HG02884 (cell line): ENCODE data around the gene CYLD.

ENCODE experiments used
- ATAC-seq: cut with Tn5 transposase; IDR thresholded peaks from one replicate; pipeline ENCODE4 v1.9.1; 2021; ENCODE audit warnings: mild to moderate bottlenecking, moderate library complexity; ENCODE audit not compliant: unreplicated experiment

CYLD gene

DNA sequence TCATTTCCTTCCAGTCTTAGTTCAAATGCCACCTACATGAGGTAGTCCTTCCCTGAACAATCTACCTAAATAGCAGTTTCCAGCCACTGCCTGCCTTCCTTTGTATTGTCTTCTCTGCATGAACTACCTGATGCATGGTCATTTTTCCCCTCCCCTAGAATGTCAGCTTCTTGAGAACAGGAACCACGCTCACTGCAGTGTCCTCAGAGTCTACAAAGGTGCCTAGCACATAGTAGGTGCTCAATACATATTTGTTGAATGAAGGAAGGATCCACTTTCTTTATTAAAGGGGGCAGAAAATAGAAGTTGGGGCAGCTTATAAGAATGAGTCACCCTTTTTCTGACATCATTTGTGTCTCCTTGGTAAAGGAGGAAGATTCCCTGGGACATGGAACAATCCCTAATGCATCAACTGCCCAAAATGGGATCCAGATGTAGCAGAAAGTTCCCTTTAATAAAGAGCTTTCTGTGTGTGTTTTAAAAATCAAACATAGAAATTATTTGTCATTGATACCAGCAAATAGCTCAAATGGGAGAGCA is 4.4 kb upstream of the CYLD start:
- ATAC-seq, result no peak

DNA sequence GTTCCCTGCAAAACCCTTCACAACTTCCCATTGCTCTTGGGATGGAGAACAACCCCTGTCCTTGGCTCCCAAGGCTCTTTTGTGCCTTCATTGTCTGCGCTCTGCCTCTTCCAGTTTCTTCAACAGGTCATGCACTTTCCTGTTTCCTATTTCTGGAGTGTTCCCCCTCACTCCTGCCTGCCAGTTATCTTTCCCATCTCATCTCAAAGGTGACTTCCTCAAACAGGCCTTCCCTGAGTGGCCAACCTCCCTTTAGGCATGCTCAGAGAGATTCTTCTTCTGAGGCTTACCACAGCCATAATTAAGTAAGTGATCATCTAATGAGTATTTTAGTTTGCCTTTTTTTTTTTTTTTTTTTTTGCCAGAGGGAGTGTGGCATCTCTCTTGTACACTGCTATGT is 2.9 kb upstream of the CYLD start:
- ATAC-seq, result no peak

DNA sequence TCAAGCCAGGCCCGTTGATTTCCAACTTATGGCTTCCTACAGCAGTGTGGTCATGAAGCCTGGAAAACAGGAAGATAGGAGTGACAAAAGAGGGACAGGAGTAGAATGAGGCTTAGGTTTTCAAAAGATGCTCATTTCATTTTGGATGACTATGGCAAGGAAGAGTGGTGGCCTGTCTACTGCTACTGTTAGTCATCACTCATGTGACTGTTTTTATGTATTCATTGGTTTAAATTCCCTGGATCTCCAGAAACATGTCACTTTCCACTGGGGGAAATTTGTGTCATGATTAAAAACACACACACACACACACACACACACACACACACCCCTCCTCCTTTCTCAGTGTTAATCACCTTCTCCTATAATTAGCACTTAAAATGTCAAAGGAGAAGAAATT is 1.1 kb upstream of the CYLD start:
- ATAC-seq, result no peak

DNA sequence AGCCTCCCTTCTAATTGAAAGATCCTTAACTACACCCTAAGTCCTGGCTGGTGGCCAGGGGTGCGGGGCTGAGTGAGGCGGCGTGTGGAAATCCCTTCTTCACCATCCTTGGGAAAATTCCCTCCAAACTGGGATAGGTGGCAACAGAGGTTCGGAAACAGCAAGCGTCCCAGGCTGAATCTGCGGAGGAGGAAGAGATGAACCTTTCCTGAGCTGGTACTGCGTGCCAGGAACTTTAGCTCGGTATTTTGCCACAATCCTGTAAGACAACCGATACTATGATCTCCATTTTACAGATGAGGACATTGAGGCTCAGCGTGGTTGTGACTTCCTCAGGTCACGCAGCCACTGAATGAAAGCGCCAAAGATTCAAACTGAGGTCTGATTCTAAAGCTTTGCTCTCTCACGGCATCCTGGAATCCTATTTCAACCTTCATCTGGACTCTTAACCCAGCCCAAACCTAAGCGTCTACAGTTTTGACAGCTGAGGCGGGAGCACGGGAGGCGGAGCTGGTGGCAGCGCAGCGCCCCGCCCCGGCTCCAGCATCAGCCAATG is 583 bp upstream of the CYLD start:
- peak; percentile 1 for ATAC-seq

DNA sequence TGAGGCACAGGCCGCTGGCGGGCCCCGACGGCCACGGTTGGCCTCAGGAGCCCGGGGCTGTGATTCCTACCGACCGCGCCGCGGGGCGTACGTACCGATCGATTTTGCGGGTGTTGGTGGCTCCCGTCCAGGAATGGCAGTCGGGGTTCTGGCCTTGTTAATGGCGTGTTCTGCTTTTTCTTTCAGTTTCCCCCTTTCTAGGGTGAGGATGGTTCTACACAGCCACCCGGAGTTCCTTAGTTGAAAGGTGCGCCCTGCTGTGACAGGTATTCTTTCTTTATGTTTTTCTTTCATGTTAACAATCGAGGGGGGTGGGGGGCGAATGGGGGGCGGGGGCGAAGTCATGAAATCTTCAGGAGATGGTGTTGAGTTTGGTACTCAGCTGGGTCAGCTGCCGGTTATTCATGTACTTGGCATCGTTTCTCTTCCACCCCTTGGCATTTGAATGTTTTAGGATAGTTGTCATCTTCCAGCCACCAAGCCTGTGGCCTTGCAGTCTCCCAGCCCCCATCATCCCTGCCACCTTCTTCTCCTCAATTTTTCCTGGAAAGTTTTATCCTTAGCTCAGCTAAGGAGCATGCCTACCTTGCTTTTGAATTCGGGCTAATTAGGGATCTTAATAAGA is 802 bp downstream of the CYLD start:
- no peak for ATAC-seq

DNA sequence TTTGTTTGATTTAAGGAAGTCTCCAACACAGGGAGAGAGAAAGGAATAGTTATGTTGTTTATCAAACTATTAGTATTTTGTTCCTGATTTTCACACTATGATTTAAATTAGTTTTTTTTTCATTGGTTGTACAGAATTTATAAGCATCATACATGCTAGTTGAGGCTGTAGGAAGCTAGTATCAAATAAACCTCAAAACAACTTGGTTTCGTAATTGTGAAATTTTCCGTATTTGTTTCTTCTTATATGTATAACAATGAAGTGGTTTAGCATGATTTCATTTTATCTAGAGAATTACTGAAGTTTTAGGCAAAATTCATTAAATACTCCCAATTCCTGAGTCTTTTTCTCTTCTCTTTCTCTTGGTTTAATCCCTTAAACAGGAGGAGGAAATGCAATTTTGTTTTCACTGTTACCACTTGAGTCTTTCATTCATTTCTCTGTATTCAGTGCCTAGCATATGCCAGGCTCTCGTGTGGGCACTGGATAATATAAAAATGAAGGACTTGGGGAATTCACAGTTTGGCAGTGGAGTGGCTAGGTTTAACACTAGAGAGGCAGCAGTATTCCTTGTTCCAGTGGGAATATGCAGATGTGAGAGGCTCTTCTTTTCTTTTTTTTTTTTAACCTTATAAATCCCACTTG is 1.8 kb downstream of the CYLD start:
- no peak for ATAC-seq

DNA sequence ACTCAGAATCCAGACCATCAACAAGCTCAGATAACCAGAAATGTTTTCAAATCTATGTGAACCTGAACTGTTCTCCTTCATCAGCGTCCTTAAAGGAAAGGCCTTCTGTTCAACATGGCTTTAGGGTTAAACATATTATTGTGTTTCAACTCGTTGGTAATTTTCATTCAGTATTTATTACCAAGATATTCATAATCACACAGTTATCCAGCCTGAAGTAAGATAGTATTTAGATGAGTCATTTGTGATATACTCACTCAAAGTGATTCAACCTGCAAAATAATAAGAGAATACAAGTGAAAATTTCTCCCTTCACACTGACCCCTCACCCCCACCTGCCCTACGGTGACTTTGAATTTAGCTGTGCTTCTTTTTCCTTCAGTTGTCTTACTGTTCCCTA is 3.0 kb downstream of the CYLD start:
- no peak for ATAC-seq

DNA sequence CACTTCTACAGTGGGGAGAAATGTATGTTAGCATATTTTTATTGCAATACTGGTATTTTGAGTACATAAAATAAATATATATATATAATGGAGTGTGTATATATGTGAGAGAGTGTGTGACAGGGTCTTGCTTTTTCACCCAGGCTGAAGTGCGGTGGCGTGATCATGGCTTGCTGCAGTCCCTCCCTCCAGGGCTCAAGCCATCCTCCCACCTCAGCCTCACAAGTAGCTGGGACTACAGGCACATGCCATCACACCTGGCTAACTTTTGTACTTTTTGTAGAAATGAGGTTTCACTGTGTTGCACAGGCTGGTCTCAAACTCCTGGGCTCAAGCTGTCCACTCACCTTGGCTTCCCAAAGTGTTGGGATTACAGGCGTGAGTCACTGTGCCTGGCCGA is 4.1 kb downstream of the CYLD start:
- ATAC-seq, result no peak

DNA sequence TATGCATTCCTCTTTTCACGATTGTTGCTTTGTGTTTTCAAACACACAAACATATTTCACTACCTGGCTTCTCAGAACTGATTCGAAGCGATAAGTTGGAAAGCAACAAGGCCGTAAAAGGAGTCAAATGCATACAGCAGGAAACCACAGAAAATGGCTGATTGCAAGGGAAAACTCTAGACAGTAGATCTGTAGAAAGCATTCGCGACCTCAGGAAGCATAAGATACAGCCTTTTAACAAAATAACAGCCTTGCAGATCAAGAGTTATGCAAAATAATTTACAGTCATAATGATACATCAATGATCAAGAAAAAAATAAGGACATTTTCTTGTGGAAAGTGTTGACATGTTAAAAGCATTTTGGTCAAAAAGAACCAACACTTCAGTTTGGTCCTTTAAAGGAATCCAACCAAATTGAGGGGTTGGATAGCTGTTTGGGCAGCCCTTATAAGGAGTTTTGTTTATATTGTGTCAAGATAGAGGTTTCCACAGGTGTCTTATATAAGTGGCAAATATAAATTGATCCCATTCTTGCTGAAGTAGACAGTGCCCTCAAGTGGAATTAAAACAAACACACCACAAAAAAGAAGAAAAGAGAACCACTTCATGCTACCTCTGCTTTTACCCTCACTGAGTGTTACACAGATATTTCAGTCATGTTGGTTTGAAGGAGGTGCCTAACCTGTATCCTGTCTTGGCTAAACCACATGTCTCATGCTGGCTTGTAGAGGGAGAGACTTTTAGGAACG is 5.5 kb downstream of the CYLD start:
- no peak for ATAC-seq

DNA sequence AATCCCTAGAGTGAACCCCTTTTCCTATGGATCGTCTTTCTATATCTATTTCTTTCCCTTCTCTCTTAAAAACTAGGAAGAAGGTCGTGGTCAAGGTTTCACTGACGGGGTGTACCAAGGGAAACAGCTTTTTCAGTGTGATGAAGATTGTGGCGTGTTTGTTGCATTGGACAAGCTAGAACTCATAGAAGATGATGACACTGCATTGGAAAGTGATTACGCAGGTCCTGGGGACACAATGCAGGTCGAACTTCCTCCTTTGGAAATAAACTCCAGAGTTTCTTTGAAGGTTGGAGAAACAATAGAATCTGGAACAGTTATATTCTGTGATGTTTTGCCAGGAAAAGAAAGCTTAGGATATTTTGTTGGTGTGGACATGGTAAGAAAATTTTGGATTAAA is 9.6 kb downstream of the CYLD start:
- no peak for ATAC-seq

DNA sequence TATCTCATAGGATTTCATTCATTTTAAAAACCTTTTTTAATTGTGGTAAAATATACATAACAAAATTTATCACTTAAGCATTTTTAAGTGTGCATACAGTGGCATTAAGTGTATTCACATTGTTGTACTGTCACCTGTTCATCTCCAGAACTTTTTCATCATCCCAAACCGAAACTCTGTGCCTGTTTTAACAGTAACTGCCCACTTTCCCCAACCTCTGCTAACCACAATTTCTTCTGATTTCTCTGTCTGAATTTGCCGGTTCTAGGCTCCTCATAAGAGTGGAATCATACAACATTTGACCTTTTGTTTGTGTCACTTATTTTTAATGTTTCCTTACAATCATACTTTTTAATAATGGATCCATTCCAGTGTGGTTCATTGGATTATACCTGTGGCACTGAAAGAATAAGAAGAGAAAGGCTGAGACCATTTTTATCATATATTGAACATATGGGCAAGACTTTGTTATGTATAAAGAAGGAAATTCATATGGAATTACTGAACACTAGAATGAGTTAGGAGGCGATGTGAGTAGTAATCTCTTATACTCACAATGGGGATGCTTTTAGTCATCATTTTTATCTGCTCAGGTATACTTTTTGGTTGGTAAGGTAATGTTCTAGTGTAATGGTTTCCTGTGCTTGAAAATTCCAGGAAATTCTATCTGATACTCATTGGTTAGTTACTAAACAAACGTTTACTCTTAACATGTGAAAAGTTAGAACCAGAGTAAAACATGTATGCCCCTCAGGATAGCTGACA is 10.8 kb downstream of the CYLD start:
- no peak for ATAC-seq

DNA sequence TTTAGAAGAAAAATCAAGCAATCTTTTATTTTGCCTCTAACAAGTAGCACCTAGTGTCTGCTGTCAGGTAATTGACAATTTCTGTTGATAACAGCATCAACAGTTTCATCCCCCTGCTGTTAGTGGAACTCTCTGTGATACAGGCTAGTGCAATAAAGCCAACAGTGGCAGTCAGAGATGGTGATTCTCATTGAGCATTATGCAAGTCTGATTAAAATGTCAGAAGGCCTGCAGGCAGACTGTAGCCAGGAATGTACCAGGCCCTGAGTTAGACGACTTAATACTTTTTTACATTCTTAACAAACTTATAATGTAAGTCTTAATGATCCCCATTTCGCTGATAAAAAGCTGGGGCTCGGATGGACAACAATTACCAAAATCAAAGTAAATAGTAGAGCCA is 14.6 kb downstream of the CYLD start:
- no peak for ATAC-seq

DNA sequence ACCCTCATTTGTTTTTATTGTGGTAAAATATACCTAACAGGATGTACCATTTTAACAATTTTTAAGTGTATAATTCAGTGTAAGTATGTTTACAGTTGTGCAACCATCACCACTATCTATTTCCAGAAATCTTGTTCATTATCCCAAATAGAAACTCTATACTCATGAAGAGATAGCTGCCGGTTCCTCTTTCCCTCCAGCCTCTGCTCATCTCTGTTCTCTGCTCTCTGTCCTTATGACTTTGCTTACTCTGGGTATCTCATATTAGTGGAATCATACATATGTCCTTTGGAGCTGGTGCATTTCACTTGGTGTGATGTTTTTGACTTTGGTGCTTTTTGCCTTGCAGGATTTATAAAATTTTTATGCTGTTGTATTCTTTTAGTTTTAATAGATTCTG is 19.4 kb downstream of the CYLD start:
- no peak for ATAC-seq

DNA sequence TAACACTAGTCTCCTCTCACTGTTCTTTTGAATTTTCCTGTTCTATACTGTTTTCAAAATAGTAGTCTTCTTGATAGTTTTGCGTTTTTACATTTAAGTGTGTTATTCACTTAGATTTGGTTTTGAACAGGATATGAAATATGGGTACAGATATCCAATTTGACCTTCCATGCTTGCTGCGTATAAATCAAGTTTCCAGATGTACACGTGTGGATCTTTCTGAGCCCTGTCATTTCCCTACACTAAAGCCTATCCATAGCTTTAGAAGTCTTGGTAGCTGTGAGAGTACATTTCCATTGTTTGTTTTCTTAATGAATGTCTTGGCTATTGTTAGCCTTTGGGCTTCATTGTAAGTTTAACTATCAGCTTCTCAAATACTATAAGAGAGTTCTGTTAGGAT is 20.4 kb downstream of the CYLD start:
- no peak for ATAC-seq

DNA sequence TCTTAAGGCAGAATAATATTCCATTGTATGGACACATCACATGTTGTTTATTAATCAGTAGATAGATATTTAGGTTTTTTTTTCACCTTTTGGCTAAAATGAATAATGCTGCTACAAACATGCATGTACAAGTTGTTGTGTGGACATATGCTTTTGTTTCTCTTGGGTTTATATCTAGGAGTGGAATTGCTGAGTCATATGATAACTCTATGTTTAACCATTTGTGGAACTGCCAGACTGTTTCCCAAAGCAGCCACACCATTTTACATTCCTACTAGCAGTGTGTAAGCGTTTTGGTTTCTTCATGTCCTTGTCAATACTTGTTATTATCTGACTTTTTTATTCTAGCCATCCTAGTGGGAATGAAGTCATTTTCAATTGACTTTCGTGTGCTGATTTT is 21.3 kb downstream of the CYLD start:
- no peak for ATAC-seq

DNA sequence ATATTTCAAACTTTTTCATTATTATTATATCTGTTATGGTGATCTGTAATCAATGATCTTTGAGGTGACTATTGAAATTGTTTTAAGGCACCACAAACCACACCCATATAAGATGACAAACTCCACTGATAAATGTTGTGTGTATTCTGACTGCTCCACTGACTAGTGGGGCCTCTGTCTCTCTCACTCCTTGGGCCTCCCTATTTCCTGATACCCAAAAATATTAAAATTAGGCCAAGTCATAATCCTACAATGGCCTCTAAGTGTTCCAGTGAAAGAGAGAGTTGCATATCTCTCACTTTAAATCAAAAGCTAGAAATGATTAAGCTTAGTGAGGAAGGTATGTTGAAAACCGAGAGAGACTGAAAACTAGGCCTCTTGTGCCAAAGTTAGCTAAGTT is 23.4 kb downstream of the CYLD start:
- ATAC-seq, result no peak

DNA sequence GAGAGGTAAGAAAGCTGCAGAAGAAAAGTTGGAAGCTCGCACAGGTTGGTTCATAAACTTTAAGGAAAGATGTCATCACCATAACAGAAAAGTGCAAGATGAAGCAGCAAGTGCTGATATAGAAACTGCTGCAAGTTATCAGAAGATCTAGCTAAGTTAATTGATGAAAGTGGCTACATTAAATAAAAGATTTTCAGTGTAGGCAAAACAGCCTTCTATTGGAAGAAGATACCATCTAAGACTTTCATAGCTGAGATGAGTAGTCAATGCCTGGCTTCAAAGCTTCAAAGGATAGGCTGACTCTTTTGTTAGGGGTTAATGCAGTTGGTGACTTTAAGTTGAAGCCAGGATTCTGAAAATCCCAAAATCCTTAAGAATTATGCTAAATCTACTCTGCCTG is 24.0 kb downstream of the CYLD start:
- ATAC-seq, result no peak

DNA sequence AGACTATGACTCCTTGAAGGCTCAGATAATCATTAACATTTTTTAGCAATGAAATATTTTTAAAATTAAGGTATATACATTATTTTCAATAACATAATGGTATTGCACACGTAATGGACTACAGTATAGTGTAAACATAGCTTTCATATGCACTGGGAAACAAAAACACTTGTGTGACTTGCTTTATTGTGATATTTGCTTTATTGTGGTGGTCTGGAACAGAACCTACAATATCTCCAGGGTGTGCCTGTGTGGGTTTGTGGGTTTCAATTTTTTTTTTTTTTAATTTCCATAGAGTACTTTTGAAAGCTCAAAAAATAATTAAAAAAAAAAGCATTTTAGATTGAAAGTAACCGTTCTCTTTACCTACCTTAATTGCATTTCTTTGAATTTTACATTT is 25.3 kb downstream of the CYLD start:
- no peak for ATAC-seq

DNA sequence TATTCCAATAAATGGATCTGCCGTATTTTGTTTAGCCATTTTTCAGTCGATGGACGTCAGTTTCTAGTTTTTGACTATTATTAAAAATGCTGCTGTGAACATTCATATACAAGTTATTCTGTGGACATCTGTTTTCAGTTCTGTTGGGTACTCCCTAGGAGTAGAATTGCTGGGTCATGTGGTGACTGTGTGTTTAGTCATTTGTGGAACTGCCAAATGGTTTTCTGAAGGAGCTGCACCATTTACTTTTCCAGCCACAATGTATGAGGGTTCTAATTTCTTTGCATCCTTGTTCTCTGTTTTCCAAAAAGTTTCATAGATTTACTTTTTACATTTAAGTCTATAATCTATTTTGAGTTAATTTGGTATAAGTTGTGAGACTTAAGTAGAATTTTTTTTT is 29.5 kb downstream of the CYLD start:
- ATAC-seq, result no peak

DNA sequence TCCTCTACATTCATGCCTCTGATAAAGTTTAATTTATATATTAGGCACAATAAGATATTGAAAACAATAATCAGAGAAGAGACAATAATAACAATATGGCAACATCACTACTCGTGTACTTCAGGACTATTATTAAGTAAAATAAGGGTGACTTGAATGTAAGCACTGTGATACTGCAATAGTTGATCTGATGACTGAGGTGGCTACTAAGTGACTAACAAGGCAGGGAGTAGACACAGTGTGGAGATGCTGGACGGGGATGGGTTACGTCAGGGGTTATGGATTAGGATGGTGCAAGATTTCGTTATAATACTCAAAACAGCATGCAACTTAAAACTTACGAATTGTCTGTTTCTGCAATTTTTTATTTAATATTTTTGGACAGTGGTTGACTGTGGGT is 32.5 kb downstream of the CYLD start:
- ATAC-seq, result no peak

DNA sequence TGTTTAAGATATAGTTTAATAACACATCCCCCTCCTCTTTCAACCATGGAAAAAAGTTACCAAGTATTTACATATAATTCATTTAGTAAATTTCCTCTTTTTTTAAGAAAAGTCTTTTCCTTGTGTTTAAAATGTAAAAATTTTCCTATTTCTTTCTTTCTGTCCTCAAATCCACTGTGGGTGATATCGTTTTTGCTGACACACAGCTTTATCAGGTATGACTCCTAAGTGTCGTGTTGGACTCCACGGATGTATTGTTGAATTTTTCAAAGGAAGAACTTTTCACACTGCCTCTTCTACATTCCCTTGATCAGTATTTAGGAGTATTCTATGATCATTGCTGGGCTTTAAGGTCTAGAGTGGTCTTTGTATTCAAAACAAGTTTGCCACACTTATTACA is 33.1 kb downstream of the CYLD start:
- no peak for ATAC-seq
